Neural cell (in vitro differentiated cells): ENCODE results near the gene TMEM11. TPM values are rescaled to one million over a fixed set of nuclear protein-coding genes. Genes with fewer than 3 reads are reported as not detected.

ENCODE experiments used
- H2AFZ ChIP-seq: fragments of 200-600, 300-800 bp; sonication (generic), shearing (Covaris generic); 2 replicates; pipeline ENCODE4 v1.6.0; 2014; ENCODE audit warnings: low read depth, mild to moderate bottlenecking, antibody characterized with exemption, low read length, moderate library complexity
- H3F3A ChIP-seq: fragments of 200-600 bp; shearing (Covaris generic); 2 replicates; pipeline ENCODE4 v1.6.1; 2016; ENCODE audit warnings: mild to moderate bottlenecking, moderate library complexity, mixed read lengths, antibody characterized with exemption, low read length; ENCODE audit not compliant: insufficient read depth, poor library complexity, severe bottlenecking
- H3K27ac ChIP-seq: fragments of 200-600, 300-800 bp; sonication (generic), shearing (Covaris generic); 2 replicates; pipeline ENCODE4 v1.5.1; 2014; ENCODE audit warnings: mild to moderate bottlenecking, low read length, moderate library complexity
- H3K27me3 ChIP-seq: fragments of 300-800, 200-600 bp; sonication (generic), shearing (Covaris generic); 2 replicates; pipeline ENCODE4 v1.6.0; 2014; ENCODE audit warnings: mild to moderate bottlenecking, low read depth, low read length, moderate library complexity; ENCODE audit not compliant: insufficient read depth
- H3K36me3 ChIP-seq: fragments of 300-800, 200-600 bp; sonication (generic), shearing (Covaris generic); 2 replicates; pipeline ENCODE4 v1.5.1; 2014; ENCODE audit warnings: mild to moderate bottlenecking, antibody characterized with exemption, low read length, moderate library complexity; ENCODE audit not compliant: insufficient read depth
- H3K4me2 ChIP-seq: fragments of 300-800, 200-600 bp; sonication (generic), shearing (Covaris generic); 2 replicates; pipeline ENCODE4 v1.6.0; 2014; ENCODE audit warnings: mild to moderate bottlenecking, low read length
- H3K4me3 ChIP-seq: fragments of 300-800, 200-600 bp; sonication (generic), shearing (Covaris generic); 2 replicates; pipeline ENCODE4 v1.5.1; 2014; ENCODE audit warnings: mild to moderate bottlenecking, low read length, moderate library complexity
- H3K79me2 ChIP-seq: fragments of 200-600 bp; shearing (Covaris generic); replicated peaks from 2 replicates; pipeline ENCODE4 v1.6.0; 2014; ENCODE audit warnings: mild to moderate bottlenecking, low read length, moderate library complexity; ENCODE audit not compliant: insufficient read depth
- H3K9ac ChIP-seq: fragments of 300-800, 200-600 bp; sonication (generic), shearing (Covaris generic); 2 replicates; pipeline ENCODE4 v1.6.1; 2016; ENCODE audit warnings: mild to moderate bottlenecking, low read length, mixed read lengths
- H3K9me2 ChIP-seq: fragments of 200-600 bp; shearing (Covaris generic); 2 replicates; pipeline ENCODE4 v1.6.1; 2016; ENCODE audit warnings: mild to moderate bottlenecking, low read length, mixed read lengths; ENCODE audit not compliant: insufficient read depth
- H3K9me3 ChIP-seq: fragments of 200-600, 300-800 bp; sonication (generic), shearing (Covaris generic); 2 replicates; pipeline ENCODE4 v1.6.1; 2016; ENCODE audit warnings: mild to moderate bottlenecking, mixed run types, low read length, moderate library complexity, mixed read lengths
- H4K20me1 ChIP-seq: fragments of 200-600 bp; shearing (Covaris generic); 2 replicates; pipeline ENCODE4 v1.6.1; 2016; ENCODE audit warnings: mild to moderate bottlenecking, mixed run types; ENCODE audit not compliant: insufficient read depth
- EP300 ChIP-seq: fragments of 450-650 bp; conservative IDR thresholded peaks from 2 replicates; pipeline ENCODE4 v1.6.1; 2014; ENCODE audit warnings: antibody characterized with exemption, mild to moderate bottlenecking, moderate library complexity; ENCODE audit not compliant: poor library complexity, severe bottlenecking
- EZH2 ChIP-seq: fragments of 200-600, 300-800 bp; shearing (Covaris generic), sonication (generic); IDR thresholded peaks from 2 replicates; pipeline ENCODE4 v1.6.1; 2014; ENCODE audit warnings: antibody characterized with exemption, low read length, borderline replicate concordance, mild to moderate bottlenecking; ENCODE audit not compliant: insufficient read depth, poor library complexity, severe bottlenecking
- MXI1 ChIP-seq: fragments of 450-650 bp; conservative IDR thresholded peaks from 2 replicates; pipeline ENCODE4 v1.6.1; 2014; ENCODE audit warnings: antibody characterized with exemption, mild to moderate bottlenecking; ENCODE audit not compliant: poor library complexity, severe bottlenecking
- POLR2AphosphoS5 ChIP-seq: IDR thresholded peaks from 2 replicates; pipeline ENCODE4 v1.6.1; 2012
- RAD21 ChIP-seq: fragments of 450-650 bp; conservative IDR thresholded peaks from 2 replicates; pipeline ENCODE4 v1.6.1; 2014; ENCODE audit warnings: antibody characterized with exemption, mild to moderate bottlenecking, moderate library complexity
- SMC3 ChIP-seq: fragments of 450-650 bp; conservative IDR thresholded peaks from 2 replicates; pipeline ENCODE4 v1.6.1; 2014; ENCODE audit warnings: antibody characterized with exemption, mild to moderate bottlenecking, moderate library complexity; ENCODE audit not compliant: poor library complexity
- TAF1 ChIP-seq: IDR thresholded peaks from 2 replicates; pipeline ENCODE4 v1.6.1; 2012; ENCODE audit warnings: low read depth
- polyA plus RNA-seq: library from polyadenylated mRNA; depleted of rRNA; stranded (reverse); fragments of >200 nt; gene quantifications from 2 replicates; pipeline ENCODE4 v1.2.3, GENCODE V29; 2014
- small RNA-seq, 3 experiments: library from RNA; depleted of rRNA; stranded (forward); fragments of <200 nt; gene quantifications; one replicate each; pipeline ENCODE3, GENCODE V24; 2012
- TF ChIP-seq, protein P1 (sequence below): fragments of 450-650 bp; IDR thresholded peaks from 2 replicates; pipeline ENCODE4 v1.5.1; 2014; ENCODE audit warnings: antibody characterized with exemption, mild to moderate bottlenecking, moderate library complexity; ENCODE audit not compliant: poor library complexity, severe bottlenecking

TMEM11 gene
- polyA plus RNA-seq, 1 donor from 2014 or later, result 24.6 TPM

GRCh38 chr17:21152731-21153130 is 61.2 kb downstream of the TMEM11 start:
- H3K36me3 ChIP-seq, result no peaks in the 10 kb centered on the region
- H2AFZ ChIP-seq, result no peak overlapping the region
- TF ChIP-seq SMC3 (no peak), TAF1 (no peak), MXI1 (no peak), POLR2AphosphoS5 (no peak), EP300 (no peak), EZH2 (no peak), RAD21 (no peak)
- TF ChIP-seq, protein P1, sequence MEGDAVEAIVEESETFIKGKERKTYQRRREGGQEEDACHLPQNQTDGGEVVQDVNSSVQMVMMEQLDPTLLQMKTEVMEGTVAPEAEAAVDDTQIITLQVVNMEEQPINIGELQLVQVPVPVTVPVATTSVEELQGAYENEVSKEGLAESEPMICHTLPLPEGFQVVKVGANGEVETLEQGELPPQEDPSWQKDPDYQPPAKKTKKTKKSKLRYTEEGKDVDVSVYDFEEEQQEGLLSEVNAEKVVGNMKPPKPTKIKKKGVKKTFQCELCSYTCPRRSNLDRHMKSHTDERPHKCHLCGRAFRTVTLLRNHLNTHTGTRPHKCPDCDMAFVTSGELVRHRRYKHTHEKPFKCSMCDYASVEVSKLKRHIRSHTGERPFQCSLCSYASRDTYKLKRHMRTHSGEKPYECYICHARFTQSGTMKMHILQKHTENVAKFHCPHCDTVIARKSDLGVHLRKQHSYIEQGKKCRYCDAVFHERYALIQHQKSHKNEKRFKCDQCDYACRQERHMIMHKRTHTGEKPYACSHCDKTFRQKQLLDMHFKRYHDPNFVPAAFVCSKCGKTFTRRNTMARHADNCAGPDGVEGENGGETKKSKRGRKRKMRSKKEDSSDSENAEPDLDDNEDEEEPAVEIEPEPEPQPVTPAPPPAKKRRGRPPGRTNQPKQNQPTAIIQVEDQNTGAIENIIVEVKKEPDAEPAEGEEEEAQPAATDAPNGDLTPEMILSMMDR, result no peak
- no peaks in the 10 kb centered on the region for H3K79me2 ChIP-seq
- H3K4me3 ChIP-seq, result no peak overlapping the region
- H3K27me3 ChIP-seq, result no peaks in the 10 kb centered on the region
- H3K9ac ChIP-seq, result no peak overlapping the region
- H3K9me2 ChIP-seq, result no peaks in the 10 kb centered on the region
- no peak overlapping the region for H3K27ac ChIP-seq
- no peaks in the 10 kb centered on the region for H4K20me1 ChIP-seq
- no peaks in the 10 kb centered on the region for H3K9me3 ChIP-seq
- H3F3A ChIP-seq, result no peaks in the 10 kb centered on the region
- no peak overlapping the region for H3K4me2 ChIP-seq

DNA sequence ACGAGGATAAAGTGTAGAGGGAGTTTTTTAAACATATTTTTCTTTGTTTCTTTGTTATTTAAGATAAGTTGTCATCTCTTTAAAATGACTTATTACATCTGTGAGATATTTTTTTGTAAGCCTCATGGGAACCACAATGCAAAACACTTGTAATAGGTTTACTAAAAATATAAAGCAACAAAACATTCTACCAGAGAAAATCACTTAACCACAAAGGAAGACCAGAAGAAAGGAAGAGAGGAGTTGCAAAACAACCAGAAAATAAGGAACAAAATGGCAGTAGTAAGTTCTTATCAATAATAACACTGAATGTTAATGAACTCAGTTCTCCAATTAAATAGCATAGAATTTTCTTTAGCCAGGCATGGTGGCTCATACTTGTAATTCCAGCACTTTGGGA is 64.3 kb downstream of the TMEM11 start:
- no peaks in the 10 kb centered on the region for H4K20me1 ChIP-seq
- no peaks in the 10 kb centered on the region for H3K27me3 ChIP-seq
- no peaks in the 10 kb centered on the region for H3K36me3 ChIP-seq
- no peak overlapping the region for H3K4me3 ChIP-seq
- no peak overlapping the region for H3K9ac ChIP-seq
- no peaks in the 10 kb centered on the region for H3K79me2 ChIP-seq
- no peak overlapping the region for H3K4me2 ChIP-seq
- no peaks in the 10 kb centered on the region for H3K9me2 ChIP-seq
- no peaks in the 10 kb centered on the region for H3K9me3 ChIP-seq
- H2AFZ ChIP-seq, result no peak overlapping the region
- H3F3A ChIP-seq, result no peaks in the 10 kb centered on the region
- H3K27ac ChIP-seq, result no peak overlapping the region
- TF ChIP-seq EP300, result no peak
- TF ChIP-seq TAF1, result no peak
- no peak for TF ChIP-seq POLR2AphosphoS5

Small RNA genes within 50 kb of the gene (small RNA-seq; reads per million reads assigned to genes)
- 0 reads per million in 3 experiments for gene RN7SL426P

Other genes starting within 250 kb of the TMEM11 start
- 269 and 274 TPM in 2 replicates for gene USP22, start 171.2 kb downstream of the TMEM11 start, polyA plus RNA-seq
- 35.8 and 48.9 TPM in 2 replicates for gene DHRS7B, start 87.2 kb downstream of the TMEM11 start, polyA plus RNA-seq
- 2.5 and 2.8 TPM in 2 replicates for gene NATD1, start 39.2 kb upstream of the TMEM11 start, polyA plus RNA-seq
- 5.3 and 8.8 TPM in 2 replicates for gene MAP2K3, start 70.5 kb upstream of the TMEM11 start, polyA plus RNA-seq
- gene KCNJ12, start 162.2 kb upstream of the TMEM11 start, polyA plus RNA-seq, result 1.3 and 2.7 TPM in 2 replicates